Measurements from ENCODE around the gene LCN12.

GRCh38 chr9:136926154-136926704 lies 25.8 kb upstream of the LCN12 start:
- TF ChIP-seq CTCF (IDR thresholded peaks at IDR 0.05), result no peak
- TF ChIP-seq POLR2A (IDR thresholded peaks at IDR 0.05), result no peak

Measured in esophagus squamous epithelium (tissue), 4 donors.